Right forelimb (tissue), 1 donor: ENCODE data around the gene FAM32A.

Source experiments
- DNase-seq: peaks from one replicate; pipeline ENCODE4 v3.0.0-alpha.2; 2018

FAM32A gene

DNA sequence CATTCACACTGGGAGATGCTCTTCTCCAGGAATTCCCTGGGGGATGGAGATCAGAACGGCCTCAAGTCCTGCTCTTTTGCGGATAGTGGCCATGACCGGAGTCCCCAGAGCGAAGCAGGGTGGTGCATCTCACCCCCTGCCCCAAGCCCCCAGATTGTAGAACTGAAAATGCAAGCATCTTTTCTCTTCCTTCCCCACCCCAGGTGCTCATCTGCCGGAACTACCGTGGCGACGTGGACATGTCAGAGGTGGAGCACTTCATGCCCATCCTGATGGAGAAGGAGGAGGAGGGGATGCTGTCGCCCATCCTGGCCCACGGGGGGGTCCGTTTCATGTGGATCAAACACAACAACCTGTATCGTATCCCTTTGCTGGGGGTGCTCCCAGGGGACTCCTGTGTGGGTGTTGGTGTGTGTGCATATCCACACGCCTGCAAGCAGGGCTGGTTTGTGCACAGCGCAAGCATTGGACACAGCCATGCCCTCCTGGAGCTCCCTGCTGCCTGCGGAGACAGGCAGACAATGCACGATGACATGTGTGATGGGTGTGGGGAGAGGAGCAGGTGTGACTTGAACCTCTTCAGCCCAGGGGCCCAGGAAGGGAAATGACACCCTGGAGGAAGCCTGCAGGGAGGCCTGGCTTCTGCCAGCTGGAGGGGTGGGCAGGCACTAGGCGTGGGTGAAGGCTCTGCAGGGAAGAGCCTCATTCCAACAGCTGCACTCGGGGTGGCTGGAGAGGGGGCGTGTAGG lies 18.2 kb downstream of the FAM32A start:
- peak; percentile 37 for DNase-seq

DNA sequence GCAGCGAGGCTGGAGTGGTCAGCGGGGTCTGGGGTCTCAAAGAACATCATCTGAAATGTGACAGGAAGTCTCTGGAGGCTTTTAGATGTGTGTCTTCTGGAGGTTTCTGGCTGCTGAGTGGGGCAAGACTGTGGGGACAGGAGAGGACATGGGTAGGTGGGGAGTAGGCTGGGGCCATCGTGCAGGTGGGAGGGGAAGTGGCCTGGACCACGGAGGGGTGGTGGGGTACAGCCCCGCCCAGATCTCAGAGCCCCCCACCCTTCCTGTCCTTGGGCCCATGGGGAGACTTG lies 18.7 kb downstream of the FAM32A start:
- no peak for DNase-seq

DNA sequence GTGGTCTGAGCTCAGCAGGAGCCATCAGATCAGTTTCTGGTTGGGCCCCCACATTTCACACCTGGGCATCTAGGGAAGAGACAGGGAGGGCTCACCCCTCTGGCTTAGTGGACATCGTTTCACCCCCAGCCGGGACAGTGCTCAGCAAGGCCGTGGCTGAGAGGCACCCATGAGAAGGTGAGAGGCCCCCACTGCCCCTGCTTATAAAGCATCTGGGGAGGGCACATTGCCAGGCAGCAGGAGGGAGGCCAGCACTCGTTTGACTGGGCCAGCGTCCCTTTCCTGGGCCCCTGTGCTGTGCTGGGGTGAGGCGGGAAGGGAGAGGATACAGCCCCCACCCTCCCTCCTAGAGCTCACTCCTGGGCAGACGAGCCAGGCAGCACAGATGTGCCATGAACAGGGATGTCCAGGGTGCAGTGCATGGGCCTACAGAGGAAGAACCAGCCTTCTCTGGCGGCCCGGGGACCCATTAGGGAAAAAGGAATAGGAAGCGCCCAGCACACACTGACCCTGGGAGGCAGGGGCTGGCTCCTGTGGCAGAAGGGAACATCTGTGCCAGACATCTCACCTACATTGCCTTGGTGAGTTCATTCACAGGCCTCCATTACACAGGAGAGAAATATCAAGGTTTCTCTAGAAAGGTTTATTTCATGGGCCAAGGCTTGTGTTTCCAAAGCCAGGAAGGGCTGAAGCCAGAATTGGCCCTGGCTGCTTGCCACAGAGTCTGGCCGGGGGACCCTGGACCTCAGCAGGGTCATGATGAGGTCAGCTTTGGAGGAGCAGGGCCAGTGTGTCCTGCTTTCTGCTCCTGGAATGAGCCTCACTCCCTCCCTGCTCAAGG lies 20.2 kb downstream of the FAM32A start:
- DNase-seq, result peak; percentile 49

DNA sequence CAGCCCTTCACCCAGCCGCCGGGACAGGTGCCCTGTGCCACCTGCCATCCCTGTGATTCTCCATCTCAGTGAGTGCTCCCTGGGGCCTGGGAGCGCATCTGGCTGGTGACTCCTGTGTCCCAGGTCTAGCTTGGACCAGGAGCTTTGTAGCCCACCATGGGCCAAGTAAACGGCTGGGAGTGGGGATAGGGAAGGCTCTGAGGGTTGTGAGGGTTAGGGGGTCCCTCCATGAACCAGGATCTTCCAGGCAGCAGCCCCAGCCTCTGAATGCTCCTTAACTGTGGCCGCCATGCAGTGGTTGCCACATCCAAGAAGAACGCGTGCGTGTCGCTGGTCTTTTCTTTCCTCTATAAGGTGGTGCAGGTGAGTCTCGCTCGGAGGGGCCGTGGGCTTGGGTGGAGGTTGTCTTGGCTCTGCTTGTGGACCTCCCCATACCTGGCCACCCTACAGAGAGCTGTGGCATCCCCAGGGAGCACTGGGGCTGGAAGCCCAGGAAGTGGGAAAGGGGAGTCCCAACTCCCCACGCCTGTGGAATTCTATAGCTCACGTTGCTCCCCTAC lies 20.9 kb downstream of the FAM32A start:
- peak; percentile 40 for DNase-seq

DNA sequence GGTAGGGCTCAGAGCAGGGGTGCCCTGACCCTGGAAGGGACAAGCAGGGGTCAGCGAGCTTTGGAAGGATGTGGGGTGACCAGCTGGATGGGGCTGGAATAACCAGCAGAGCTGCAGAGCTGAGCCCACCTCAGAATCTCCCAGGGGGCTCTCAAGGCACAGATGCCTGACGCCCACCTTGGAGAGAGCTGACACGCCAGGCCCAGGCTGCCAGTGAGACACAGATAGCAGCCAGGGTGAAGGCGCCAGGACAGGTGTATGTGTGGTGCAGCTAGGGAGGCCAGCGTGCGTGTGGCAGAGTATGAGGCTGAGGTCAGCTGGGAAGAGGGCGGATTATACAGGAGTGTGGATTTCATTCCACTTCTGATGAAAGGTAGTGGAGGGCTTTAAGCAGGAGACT lies 21.4 kb downstream of the FAM32A start:
- peak; percentile 40 for DNase-seq

DNA sequence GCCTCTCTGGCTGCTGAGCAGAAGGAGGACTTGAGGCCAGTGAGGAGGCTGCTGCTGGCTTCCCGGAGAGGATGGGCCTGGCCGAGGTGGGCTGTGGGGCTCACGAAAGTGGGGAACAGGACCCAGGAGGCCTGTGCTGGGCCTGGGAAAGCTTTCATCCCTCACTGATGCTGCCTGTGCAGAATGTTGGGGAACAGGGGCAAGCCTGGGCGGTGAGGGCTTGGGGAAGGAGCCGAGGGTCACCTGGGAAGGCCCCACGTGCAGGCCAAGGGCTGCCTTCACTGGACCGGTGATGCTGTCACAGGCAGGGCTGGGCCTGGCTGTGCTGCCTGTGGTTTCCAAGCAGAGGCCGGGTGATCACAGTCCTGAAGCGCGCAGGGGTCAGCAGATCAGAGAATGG lies 21.9 kb downstream of the FAM32A start:
- DNase-seq, result peak; percentile 35

DNA sequence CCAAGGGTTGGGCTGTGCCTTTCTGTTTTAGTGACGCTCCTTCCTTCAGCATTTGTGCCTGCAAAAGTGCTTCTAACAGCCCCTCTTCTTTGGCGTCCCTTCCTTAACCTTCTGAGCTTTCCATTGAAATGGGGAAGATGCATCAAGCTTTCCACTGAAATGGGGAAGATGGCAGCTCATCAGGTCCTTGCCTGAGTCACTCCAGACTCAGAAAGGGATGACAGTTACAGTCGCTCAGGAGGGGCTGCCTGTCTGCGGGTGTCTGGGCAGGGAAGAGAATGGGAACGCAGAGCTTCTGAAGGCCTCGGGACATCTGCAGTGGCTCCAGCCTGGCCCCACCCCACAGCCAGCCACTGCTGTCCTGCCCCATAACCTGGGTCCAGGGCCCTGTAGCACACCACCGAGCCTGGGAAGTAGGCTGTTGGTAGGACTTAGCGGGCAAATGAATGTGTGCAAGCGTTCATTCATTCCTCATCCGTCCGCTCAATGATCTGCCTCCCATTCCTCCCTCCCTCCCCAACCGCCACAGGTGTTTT lies 22.3 kb downstream of the FAM32A start:
- DNase-seq, result no peak

DNA sequence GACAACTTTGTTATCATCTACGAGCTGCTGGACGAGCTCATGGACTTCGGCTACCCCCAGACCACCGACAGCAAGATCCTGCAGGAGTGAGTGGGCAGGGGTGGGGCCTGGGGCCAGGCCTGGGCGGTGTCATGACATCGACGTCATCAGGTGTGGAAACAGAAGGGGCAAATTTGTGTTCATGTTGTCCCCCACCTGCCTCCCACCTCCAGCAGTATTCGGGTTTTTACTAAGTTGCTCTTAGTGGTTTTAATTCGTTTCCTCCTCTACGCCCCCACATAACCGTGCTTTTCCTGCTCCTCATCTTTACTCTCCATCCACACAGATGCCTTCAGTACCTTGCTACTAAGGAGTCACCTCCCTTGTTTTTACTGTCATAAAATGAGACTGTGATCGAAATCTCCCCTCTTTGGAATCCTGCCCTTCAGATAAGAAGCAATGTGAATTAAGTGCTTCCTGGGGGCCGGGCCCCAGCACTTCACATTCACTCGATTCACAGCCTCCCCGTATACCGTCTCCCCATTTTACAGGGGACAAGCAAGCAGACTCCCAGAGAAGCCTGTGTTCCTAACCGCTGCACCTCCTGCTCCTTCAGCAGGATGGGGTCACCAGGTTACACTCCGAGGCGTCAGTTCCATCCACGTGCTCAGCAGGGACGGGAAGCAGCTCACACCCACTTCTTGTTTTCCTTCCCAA lies 23.0 kb downstream of the FAM32A start:
- DNase-seq, result peak; percentile 19

DNA sequence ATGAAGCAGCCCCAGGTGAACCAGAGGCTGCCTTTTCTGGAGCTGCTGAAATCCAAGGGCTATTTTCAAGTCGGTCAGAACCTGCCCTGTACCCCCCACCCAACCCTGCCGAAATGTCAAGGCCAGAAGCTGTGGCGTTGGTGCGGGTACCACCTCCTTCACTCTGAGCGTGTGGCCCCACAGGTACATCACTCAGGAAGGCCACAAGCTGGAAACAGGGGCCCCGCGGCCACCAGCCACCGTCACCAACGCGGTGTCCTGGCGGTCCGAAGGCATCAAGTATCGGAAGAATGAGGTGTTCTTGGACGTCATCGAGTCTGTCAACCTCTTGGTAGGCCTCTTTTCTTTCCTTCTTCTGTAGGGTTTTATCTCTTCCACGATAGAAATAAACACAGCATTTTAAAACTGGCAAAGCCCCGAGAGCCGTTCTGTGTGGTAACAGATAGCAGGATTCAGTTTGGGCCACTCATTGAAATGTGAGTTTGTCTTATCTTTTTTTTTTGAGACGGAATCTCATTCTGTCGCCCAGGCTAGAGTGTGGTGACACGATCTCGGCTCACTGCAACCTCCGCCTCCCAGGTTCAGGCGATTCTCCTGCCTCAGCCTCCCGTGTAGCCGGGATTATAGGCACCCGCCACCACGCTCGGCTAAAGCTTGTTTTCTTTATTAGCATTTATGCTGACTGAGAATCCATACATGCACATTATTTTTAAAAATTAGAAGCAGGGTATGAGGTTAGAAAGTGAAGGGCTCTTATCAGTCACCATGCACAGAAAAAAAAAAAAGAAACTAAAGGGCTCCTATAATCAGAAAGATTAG lies 23.8 kb downstream of the FAM32A start:
- DNase-seq, result no peak

DNA sequence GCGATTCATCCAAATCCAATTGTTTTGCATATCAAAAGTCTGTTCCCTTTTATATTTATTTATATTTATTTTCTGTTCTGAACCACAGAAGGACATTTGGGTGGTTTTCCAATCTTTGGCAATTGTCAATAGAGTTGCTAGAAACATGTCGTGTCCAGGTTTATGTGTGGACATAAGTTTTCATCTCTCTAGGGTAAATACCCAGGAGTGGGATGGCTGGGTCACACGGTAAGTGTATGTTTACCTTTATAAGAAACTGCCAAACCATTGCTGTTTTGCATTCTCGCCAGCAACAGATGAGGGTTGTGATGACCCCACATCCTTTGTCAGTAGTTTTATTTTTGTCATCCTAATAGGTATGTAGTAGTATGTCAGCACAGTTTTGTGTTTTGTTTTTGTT lies 25.0 kb downstream of the FAM32A start:
- DNase-seq, result peak; percentile 16

DNA sequence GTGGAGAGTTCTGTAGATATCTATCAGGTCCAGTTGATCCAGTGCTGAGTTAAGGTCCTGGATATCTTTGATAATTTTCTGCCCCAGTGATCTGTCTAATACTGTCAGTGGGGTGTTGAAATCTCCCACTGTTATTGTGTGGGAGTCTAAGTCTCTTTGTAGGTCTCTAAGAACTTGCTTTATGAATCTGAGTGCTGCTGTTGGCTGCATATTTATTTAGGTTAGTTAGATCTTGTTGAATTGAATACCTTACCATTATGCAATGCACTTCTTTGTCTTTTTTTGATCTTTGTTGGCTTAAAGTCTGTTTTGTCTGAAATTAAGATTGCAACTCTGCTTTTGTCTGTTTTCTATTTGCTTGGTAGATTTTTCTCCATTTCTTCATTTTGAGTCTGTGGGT lies 27.9 kb downstream of the FAM32A start:
- DNase-seq, result no peak

DNA sequence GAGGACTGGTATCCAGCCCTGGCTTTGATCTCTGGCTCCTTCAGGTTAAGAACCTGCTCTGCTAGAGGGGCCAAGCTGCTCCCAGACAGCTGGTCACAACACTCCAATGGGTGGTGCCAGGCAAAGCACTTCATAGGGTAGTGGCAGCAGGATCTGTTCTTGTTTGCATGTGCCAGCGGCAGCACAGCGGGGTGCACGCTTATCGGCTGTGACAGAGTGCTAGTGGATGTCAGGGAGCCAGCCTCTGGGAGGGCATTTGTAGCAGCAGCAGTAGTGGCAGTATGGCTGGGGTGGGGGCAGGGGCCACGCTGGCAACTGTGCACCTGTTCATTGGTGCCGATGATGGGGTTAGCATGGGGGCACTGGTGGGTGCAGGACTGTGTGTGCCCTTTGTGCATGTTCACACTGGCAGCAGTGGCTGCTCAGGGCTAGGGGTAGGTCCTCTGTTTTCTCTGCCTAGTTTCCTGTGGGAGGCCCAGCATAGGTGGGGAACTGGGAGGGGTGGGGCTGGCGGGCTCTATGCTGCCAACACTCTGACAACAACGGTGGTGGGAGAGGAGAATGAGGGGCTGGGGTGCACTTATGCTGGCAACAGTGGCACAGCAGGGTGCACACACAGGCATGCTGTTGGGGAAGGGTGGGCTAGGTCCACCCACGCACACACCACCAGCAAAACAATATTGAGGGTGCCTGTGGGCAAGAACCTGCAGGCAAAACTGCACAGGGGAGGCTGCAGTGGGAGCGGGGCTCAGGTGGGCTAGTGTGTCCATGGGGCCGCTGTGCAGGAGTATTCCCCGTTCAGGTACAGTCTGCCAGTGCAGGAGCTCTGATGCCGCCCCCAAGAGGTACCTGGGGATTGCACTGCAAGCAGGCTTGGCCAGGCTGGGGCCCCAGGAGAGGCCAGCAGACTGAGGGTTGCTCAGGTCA lies 31.8 kb downstream of the FAM32A start:
- peak; percentile 26 for DNase-seq

DNA sequence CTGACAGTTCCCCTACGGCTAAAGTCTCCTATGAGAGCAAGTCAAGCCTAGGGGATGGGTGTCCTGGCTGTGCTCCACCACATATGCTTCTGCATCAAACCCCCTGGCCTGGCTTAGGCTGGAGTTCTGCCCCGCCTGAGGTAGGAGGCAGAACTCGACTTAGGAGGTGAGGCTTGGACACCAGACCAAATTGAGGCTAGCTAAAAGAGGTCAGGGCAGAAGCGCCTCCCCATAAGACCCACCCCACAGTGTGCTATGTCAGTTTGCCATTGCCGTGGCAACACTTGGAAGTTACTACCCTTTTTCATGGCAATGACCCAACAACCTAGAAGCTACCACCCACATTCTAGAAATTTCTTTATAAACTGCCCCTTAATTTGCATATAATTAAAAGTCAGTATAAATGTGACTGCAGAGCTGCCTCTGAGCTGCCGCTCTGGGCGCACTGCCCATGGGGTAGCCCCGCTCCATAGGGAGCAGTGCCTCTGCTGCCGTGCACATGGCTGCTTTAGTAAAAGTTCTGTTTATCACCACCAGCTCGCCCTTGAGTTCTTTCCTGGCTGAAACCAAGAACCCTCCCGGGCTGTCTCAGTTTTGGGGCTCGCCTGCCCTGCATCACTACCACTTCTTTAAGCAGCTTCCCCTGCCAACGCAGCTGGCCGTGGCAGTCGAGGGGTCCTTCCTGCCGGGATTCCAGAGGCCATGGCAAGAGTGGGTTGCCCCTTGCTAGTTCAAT lies 32.7 kb downstream of the FAM32A start:
- peak; percentile 32 for DNase-seq

DNA sequence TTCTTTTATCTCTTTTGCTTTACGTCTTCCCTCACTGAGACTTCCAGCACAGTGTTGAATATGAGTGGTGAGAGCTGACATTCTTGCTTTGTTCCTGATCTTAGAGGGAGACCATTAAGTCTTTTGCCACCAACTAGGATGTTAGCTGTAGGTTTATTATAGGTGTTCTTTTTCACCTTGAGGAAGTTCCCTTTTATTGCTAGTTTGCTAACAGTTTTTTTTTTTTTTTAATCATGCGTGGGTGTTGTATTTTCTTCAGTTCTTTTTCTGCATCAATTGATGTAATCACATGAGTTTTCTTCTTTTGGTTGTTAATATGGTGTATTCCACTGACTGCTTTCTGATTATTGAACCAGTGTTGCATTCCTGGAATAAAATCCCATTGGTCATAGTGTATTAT lies 33.6 kb downstream of the FAM32A start:
- DNase-seq, result no peak

DNA sequence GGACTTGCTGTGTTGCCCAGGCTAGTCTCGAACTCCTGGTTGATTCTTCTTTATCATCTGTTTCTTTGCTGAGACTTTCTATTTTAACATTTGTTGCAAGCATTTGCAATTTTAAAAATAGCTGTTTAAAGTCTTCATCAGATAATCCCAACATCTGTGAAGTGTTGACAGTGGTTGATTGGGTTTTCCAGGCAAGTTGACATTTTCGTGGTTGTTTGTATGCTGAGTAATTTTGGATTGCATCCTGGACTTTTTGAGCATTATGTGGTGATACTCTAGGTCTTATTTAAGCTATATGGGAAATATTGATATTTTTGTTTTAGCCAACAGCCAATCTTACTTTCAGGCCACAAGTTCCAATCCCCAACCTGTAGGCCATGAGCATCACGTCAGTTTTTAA lies 37.6 kb downstream of the FAM32A start:
- no peak for DNase-seq

DNA sequence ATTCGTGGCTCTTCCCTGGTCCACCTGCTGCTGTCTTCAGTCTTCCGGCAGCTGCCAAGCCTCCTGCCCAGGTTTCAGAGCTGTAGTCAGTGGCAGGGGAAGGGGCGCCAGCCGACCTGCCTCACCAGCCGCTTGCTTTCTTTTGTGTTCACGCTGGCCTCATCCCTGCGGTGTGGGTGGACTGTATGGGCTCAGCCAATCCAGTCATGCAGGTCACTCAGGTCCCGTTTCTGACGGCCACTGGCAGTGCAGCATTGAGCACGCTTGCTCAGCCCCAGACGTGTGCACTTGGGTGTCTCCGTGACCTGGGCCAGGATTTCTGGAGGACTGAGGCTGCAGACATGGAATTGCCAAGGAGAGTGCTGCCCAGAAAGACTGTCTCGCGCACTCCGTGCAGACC lies 38.5 kb downstream of the FAM32A start:
- DNase-seq, result no peak

DNA sequence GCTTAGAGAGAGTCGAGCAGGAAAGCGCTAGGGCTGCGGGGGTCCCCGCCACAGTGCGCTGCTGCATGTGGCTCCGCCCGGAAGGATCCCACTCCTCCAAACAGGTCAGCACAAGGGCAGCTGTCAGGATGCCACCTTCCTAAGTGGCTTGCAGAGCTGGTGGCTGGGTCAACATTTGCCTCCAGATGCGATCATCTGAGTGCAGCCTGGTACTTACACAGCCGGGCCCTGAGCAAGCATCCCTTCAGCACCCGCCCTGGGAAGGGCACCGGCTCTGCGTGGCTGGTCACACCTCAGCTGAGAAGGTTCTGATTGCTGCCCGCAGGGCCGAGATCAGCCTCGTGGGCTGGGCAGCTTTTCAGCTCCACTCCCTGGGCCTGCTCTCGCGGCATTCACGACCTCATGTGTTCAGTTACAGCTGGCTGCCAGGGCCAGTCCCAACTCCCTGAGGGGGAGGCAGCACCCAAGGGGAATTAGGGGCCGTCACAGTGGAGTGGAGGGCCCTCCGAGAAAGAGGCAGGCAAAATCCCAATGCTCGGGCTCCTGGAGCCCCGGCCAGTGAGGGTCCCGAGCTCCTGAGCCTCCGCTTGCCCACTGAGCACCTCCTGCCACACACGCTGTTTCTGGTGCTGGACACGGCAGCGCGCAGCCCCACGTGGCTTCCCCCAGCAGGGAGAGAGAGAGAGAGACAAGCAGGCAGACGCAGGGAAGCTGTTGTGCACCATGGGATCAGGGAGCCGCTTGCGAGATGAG lies 39.3 kb downstream of the FAM32A start:
- no peak for DNase-seq

DNA sequence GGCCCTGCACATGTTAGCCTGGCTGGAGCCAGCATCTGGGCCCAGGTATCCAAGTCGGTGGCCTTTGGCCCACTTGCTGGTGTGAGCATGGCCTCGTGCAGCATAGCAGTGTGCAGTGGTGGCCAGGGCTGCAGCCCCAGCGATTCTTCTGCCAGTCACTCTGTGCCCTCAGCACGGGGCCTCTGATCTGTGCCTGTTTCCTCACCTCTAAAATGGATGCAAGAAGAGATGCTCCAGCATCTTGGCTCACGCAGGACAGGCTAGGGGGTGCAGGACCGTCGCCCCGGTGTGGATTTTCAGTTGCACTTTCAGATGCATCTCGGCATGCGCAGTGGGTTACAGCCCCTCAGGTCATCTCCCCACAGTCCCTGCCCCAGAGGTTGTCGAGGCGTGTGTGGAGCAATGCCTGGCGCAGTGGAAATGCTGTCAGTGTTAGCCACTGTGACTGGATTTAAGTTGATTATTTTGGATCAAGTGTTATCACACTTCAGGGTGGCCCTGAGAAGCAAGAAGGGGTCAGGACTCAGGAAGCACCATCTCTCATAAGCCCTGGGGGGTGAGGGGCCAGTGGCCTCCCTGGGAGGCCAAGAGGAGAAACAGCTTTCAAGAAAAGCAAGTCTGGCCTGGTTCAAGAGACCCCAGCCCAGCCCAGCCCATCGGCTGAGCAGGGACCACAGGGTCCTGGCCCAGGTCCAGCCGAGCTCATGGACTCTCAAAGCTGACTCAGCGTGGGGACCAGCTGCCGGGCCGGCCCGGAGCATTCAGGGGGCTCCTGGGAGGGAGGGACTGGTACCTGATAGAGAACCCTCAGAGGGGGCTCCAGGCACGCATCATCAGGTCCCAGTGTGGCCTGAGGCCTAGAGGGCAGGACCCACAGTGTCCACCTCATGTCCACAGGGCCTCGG lies 40.3 kb downstream of the FAM32A start:
- DNase-seq, result no peak

DNA sequence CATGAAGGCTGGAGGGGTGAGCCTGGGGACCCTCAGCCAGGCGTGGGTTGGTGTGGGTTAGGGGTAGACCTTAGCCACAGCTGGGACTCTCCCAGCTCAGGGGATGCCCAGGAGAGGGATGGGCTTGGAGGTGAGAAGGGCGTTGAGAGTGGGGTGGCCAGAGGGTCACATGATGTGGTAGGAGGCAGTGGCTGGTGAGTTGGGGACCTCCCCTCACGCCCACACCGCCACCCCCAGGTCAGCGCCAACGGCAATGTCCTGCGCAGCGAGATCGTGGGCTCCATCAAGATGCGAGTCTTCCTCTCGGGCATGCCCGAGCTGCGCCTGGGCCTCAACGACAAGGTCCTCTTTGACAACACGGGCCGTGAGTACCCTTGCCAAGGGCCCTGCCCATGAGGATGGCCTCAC lies 41.0 kb downstream of the FAM32A start:
- no peak for DNase-seq
